DND-41 (cell line): Measurements from ENCODE around the gene OR51S1.

ENCODE experiments used
- CTCF ChIP-seq: IDR thresholded peaks from 2 replicates; pipeline ENCODE4 v1.5.1; 2012; ENCODE audit warnings: borderline replicate concordance, low read length, moderate library complexity, mild to moderate bottlenecking; ENCODE audit not compliant: poor library complexity, severe bottlenecking; ENCODE audit errors: extremely low read depth
- EZH2 ChIP-seq: IDR thresholded peaks from 3 replicates; pipeline ENCODE4 v1.6.1; 2012; ENCODE audit warnings: borderline replicate concordance, low read depth, mild to moderate bottlenecking, moderate library complexity, low read length, inconsistent platforms; ENCODE audit not compliant: severe bottlenecking

- no peak for TF ChIP-seq CTCF
- TF ChIP-seq EZH2, result no peak
Measured at GRCh38 chr11:4809246-4809645, 39.8 kb downstream of the OR51S1 start.
